ENCODE data around the gene ACIN1.

The ACIN1 gene

GRCh38 chr14:23097786-23098185, 2.9 kb upstream of the ACIN1 start:
- H3K4me3 ChIP-seq (ENCODE audit: insufficient read depth in 1 of 2, low read depth in 1 of 2, low read length in 2 of 2): peak overlapping the region in 1 of 2 experiments; percentile 84
- peaks cover 8 to 39% of the 10 kb centered on the region in 2 experiments for H3K36me3 ChIP-seq (ENCODE audit: control insufficient read depth in 1 of 2, insufficient read depth in 2 of 2, low read depth in 1 of 2, low read length in 2 of 2)
- no peaks in the 10 kb centered on the region for H3K27me3 ChIP-seq (ENCODE audit: control insufficient read depth in 1 of 2, insufficient read depth in 1 of 2, low read length in 2 of 2)
- H3K4me2 ChIP-seq (ENCODE audit: low read length, poor library complexity, severe bottlenecking): no peak overlapping the region
- H3K79me1 ChIP-seq (replicated peaks; ENCODE audit: low read length, poor library complexity, severe bottlenecking): peaks cover 12% of the 10 kb centered on the region
- no peak overlapping the region for H3K23ac ChIP-seq (ENCODE audit: low read length in 2 of 2)
- no peak overlapping the region for H2BK12ac ChIP-seq (ENCODE audit: low read length in 2 of 2)
- no peak for DNase-seq
- H4K8ac ChIP-seq (ENCODE audit: low read length): no peak overlapping the region
- H3K4me1 ChIP-seq (ENCODE audit: control insufficient read depth, insufficient read depth, low read depth, low read length): peaks cover 4% of the 10 kb centered on the region
- no peak overlapping the region for H2AK5ac ChIP-seq (ENCODE audit: low read length, severe bottlenecking)
- no peak overlapping the region for H3K27ac ChIP-seq (ENCODE audit: low read length, poor library complexity, severe bottlenecking)
- no peaks in the 10 kb centered on the region for H3K9me3 ChIP-seq (ENCODE audit: control insufficient read depth, low read length)
- H2BK120ac ChIP-seq (ENCODE audit: low read depth, low read length): no peak overlapping the region
- WGBS: 92% methylated on average over 7 of the region's 7 CpGs
- no peak overlapping the region for H2BK5ac ChIP-seq (ENCODE audit: low read depth, low read length, poor library complexity, severe bottlenecking)
- no peak overlapping the region for H3K9ac ChIP-seq (ENCODE audit: low read length)
- no peak overlapping the region for H3K14ac ChIP-seq (ENCODE audit: low read length in 2 of 2)
- no peak overlapping the region for H3K18ac ChIP-seq (ENCODE audit: low read depth in 1 of 2, low read length in 2 of 2)
- no peak overlapping the region for H4K91ac ChIP-seq (ENCODE audit: low read length)
- no peak overlapping the region for H2AFZ ChIP-seq (ENCODE audit: low read depth, low read length)
- H2BK15ac ChIP-seq (ENCODE audit: low read depth, poor library complexity, severe bottlenecking): no peak overlapping the region
- H3K4ac ChIP-seq (ENCODE audit: low read depth in 1 of 2, low read length in 2 of 2): no peak overlapping the region

GRCh38 chr14:23095196-23096108, 516 bp upstream of the ACIN1 start, which contains the start of gene C14orf119:
C14orf119 (plus strand) TSS chr14:23095505; CDS start chr14:23097659, 2,154 bp downstream.
- H3K79me1 ChIP-seq (replicated peaks; ENCODE audit: low read length, poor library complexity, severe bottlenecking): peaks cover 4% of the 10 kb centered on the region
- H3K18ac ChIP-seq (ENCODE audit: low read depth in 1 of 2, low read length in 2 of 2): peak within 1 kb of the TSS; percentile 99 to 100
- H2BK5ac ChIP-seq (ENCODE audit: low read depth, low read length, poor library complexity, severe bottlenecking): peak within 1 kb of the TSS; percentile 99
- DNase-seq: peak; percentile 100
- peak within 1 kb of the TSS; percentile 97 for H3K27ac ChIP-seq (ENCODE audit: low read length, poor library complexity, severe bottlenecking)
- H3K4ac ChIP-seq (ENCODE audit: low read depth in 1 of 2, low read length in 2 of 2): peak within 1 kb of the TSS; percentile 98 to 99
- peak within 1 kb of the TSS; percentile 96 for H2BK15ac ChIP-seq (ENCODE audit: low read depth, poor library complexity, severe bottlenecking)
- H3K9me3 ChIP-seq (ENCODE audit: control insufficient read depth, low read length): no peaks in the 10 kb centered on the region
- peak within 1 kb of the TSS; percentile 84 for H2BK120ac ChIP-seq (ENCODE audit: low read depth, low read length)
- no peaks in the 10 kb centered on the region for H3K27me3 ChIP-seq (ENCODE audit: control insufficient read depth in 1 of 2, insufficient read depth in 1 of 2, low read length in 2 of 2)
- H2BK12ac ChIP-seq (ENCODE audit: low read length in 2 of 2): peak within 1 kb of the TSS in 1 of 2 experiments; percentile 70
- H3K14ac ChIP-seq (ENCODE audit: low read length in 2 of 2): peak within 1 kb of the TSS; percentile 59 to 94
- peak within 1 kb of the TSS; percentile 74 for H3K4me2 ChIP-seq (ENCODE audit: low read length, poor library complexity, severe bottlenecking)
- peak within 1 kb of the TSS; percentile 100 for H4K8ac ChIP-seq (ENCODE audit: low read length)
- peak within 1 kb of the TSS; percentile 84 to 99 for H3K4me3 ChIP-seq (ENCODE audit: insufficient read depth in 1 of 2, low read depth in 1 of 2, low read length in 2 of 2)
- peaks cover 11 to 59% of the 10 kb centered on the region in 2 experiments for H3K36me3 ChIP-seq (ENCODE audit: control insufficient read depth in 1 of 2, insufficient read depth in 2 of 2, low read depth in 1 of 2, low read length in 2 of 2)
- H3K4me1 ChIP-seq (ENCODE audit: control insufficient read depth, insufficient read depth, low read depth, low read length): peaks cover 4% of the 10 kb centered on the region
- peak within 1 kb of the TSS; percentile 99 for H4K91ac ChIP-seq (ENCODE audit: low read length)
- peak within 1 kb of the TSS; percentile 92 for H3K9ac ChIP-seq (ENCODE audit: low read length)
- H2AK5ac ChIP-seq (ENCODE audit: low read length, severe bottlenecking): peak within 1 kb of the TSS; percentile 65
- under 1% methylated on average over 41 of the region's 46 CpGs for WGBS
- peak within 1 kb of the TSS; percentile 30 to 92 for H3K23ac ChIP-seq (ENCODE audit: low read length in 2 of 2)
- H2AFZ ChIP-seq (ENCODE audit: low read depth, low read length): peak within 1 kb of the TSS; percentile 59

GRCh38 chr14:23093991-23094665, 808 bp downstream of the ACIN1 start:
- Histone ChIP-seq H2BK120ac (ENCODE audit: low read depth, low read length) (no peak overlapping the region), H2BK12ac (ENCODE audit: low read length in 2 of 2) (no peak overlapping the region), H3K14ac (ENCODE audit: low read length in 2 of 2) (peak overlapping the region in 1 of 2 experiments; percentile 85), H2BK15ac (ENCODE audit: low read depth, poor library complexity, severe bottlenecking) (no peak overlapping the region), H3K4me1 (ENCODE audit: control insufficient read depth, insufficient read depth, low read depth, low read length) (peaks cover 3% of the 10 kb centered on the region), H3K4me3 (ENCODE audit: insufficient read depth in 1 of 2, low read depth in 1 of 2, low read length in 2 of 2) (peak overlapping the region; percentile 84 to 99), H3K4me2 (ENCODE audit: low read length, poor library complexity, severe bottlenecking) (peak overlapping the region; percentile 74), H3K36me3 (ENCODE audit: control insufficient read depth in 1 of 2, insufficient read depth in 2 of 2, low read depth in 1 of 2, low read length in 2 of 2) (peaks cover 15 to 65% of the 10 kb centered on the region in 2 experiments), H4K8ac (ENCODE audit: low read length) (no peak overlapping the region), H3K27ac (ENCODE audit: low read length, poor library complexity, severe bottlenecking) (peak overlapping the region; percentile 96), H2AK5ac (ENCODE audit: low read length, severe bottlenecking) (no peak overlapping the region), H4K91ac (ENCODE audit: low read length) (no peak overlapping the region), H3K79me1 (replicated peaks; ENCODE audit: low read length, poor library complexity, severe bottlenecking) (peaks cover 3% of the 10 kb centered on the region), H3K27me3 (ENCODE audit: control insufficient read depth in 1 of 2, insufficient read depth in 1 of 2, low read length in 2 of 2) (no peaks in the 10 kb centered on the region), H3K18ac (ENCODE audit: low read depth in 1 of 2, low read length in 2 of 2) (peak overlapping the region; percentile 99 to 100), H3K4ac (ENCODE audit: low read depth in 1 of 2, low read length in 2 of 2) (no peak overlapping the region), H2AFZ (ENCODE audit: low read depth, low read length) (no peak overlapping the region), H3K9me3 (ENCODE audit: control insufficient read depth, low read length) (no peaks in the 10 kb centered on the region), H3K9ac (ENCODE audit: low read length) (peak overlapping the region; percentile 92), H2BK5ac (ENCODE audit: low read depth, low read length, poor library complexity, severe bottlenecking) (no peak overlapping the region), H3K23ac (ENCODE audit: low read length in 2 of 2) (no peak overlapping the region)
- WGBS: 1% methylated on average over 8 of the region's 14 CpGs
- DNase-seq: no peak

- H4K8ac ChIP-seq (ENCODE audit: low read length): no peak overlapping the region
- no peaks in the 10 kb centered on the region for H3K27me3 ChIP-seq (ENCODE audit: control insufficient read depth in 1 of 2, insufficient read depth in 1 of 2, low read length in 2 of 2)
- peak overlapping the region; percentile 74 for H3K4me2 ChIP-seq (ENCODE audit: low read length, poor library complexity, severe bottlenecking)
- no peak overlapping the region for H2BK12ac ChIP-seq (ENCODE audit: low read length in 2 of 2)
- H3K9me3 ChIP-seq (ENCODE audit: control insufficient read depth, low read length): no peaks in the 10 kb centered on the region
- no peak overlapping the region for H2AFZ ChIP-seq (ENCODE audit: low read depth, low read length)
- peak overlapping the region in 1 of 2 experiments; percentile 84 for H3K4me3 ChIP-seq (ENCODE audit: insufficient read depth in 1 of 2, low read depth in 1 of 2, low read length in 2 of 2)
- peaks cover 3% of the 10 kb centered on the region for H3K79me1 ChIP-seq (replicated peaks; ENCODE audit: low read length, poor library complexity, severe bottlenecking)
- peaks cover 3% of the 10 kb centered on the region for H3K4me1 ChIP-seq (ENCODE audit: control insufficient read depth, insufficient read depth, low read depth, low read length)
- H2BK5ac ChIP-seq (ENCODE audit: low read depth, low read length, poor library complexity, severe bottlenecking): no peak overlapping the region
- no peak overlapping the region for H3K4ac ChIP-seq (ENCODE audit: low read depth in 1 of 2, low read length in 2 of 2)
- H4K91ac ChIP-seq (ENCODE audit: low read length): no peak overlapping the region
- H2AK5ac ChIP-seq (ENCODE audit: low read length, severe bottlenecking): no peak overlapping the region
- no peak overlapping the region for H2BK120ac ChIP-seq (ENCODE audit: low read depth, low read length)
- H3K27ac ChIP-seq (ENCODE audit: low read length, poor library complexity, severe bottlenecking): no peak overlapping the region
- H2BK15ac ChIP-seq (ENCODE audit: low read depth, poor library complexity, severe bottlenecking): no peak overlapping the region
- H3K23ac ChIP-seq (ENCODE audit: low read length in 2 of 2): no peak overlapping the region
- DNase-seq: no peak
- peak overlapping the region; percentile 92 for H3K9ac ChIP-seq (ENCODE audit: low read length)
- H3K14ac ChIP-seq (ENCODE audit: low read length in 2 of 2): no peak overlapping the region
- H3K36me3 ChIP-seq (ENCODE audit: control insufficient read depth in 1 of 2, insufficient read depth in 2 of 2, low read depth in 1 of 2, low read length in 2 of 2): peaks cover 18 to 65% of the 10 kb centered on the region in 2 experiments
- no peak overlapping the region for H3K18ac ChIP-seq (ENCODE audit: low read depth in 1 of 2, low read length in 2 of 2)
- 100% methylated on average over 2 of the region's 2 CpGs for WGBS
These were observed 1.4 kb downstream of the ACIN1 start for GRCh38 chr14:23093526-23093925.
